COLO668 (cell line): ENCODE results near the gene LMTK2.

Experiments used
- DNase-seq: peaks from one replicate; lab custom pipeline; 2025; ENCODE audit not compliant: unreplicated experiment; lab: John Stamatoyannopoulos, UW

Gene LMTK2

GRCh38 chr7:98202367-98203195 is 95.9 kb downstream of the LMTK2 start:
- DNase-seq, result no peak

DNA sequence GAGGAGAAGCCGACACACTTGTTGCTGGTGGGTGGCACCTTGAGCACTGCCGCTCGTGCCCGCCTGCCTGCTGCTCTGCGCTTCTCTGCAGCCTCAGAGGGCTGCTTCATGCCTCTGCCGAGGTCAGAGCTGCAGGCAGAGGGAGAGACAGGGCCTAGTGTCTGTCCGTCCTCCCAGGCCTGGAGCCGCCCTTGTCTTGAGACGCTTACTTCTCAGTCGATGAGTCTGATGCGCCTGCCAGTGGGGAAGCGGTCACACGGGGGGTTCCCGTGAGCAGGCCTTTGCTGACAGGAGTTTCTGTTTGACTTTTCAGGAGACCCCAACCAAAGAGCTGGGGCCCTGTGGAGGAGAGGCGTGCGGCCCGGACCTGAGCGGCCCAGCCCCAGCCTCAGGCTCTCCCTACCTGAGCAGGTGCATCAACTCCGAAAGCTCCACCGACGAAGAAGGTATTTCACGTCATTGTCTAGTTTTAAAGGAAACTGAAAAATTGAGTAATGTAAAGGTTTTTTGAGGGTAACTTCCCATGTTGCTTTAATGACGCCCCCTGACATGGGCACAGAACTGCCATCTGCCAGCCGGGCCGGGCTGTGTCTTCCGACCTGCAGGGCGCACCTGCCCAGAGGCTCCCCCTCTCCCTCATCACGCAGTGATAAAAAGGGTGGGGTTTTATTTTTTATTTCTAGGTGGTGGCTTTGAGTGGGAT is 96.8 kb downstream of the LMTK2 start:
- DNase-seq, result no peak

- no peak for DNase-seq
Observed at GRCh38 chr7:98203964-98204605, 97.4 kb downstream of the LMTK2 start.

GRCh38 chr7:98204670-98205069 is 98.0 kb downstream of the LMTK2 start:
- DNase-seq, result no peak

GRCh38 chr7:98205162-98205845 is 98.6 kb downstream of the LMTK2 start:
- DNase-seq, result no peak

GRCh38 chr7:98206451-98207330 is 100.0 kb downstream of the LMTK2 start:
- DNase-seq, result no peak

DNA sequence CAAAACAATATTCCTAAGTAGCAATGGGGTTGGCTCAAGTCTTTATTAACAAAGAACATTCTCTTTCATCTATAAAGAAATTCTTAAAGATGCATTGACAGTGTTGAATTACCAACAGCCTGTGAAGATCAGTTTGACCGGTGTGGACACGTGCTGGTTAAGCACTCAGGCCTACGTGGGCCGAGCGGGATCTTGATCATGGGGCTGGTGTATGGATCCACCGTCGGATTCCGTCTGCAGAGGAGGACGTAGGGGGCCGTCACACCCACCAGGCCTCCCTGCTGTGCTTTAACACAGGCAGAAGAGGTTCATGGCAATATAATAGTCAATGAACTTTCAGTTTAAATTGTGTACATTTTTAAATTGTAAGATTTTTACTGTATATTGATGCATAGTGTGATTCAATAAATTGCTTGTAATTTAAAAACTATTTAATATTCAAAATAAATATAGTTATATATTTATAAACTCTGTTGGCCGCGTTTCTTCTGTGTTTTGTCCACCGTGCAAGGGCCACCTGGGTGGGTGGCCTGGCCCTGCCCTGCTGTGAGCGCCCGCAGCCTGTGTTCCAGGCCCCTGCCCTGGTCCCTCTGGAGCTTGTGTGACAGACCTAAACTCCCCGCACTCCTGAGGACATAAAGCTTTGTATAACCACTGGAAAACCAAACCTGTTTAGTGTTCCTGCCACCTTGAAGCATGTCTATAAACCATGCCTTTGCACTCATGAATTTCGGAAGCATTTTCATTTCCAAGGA is 102.7 kb downstream of the LMTK2 start:
- DNase-seq, result no peak

DNA sequence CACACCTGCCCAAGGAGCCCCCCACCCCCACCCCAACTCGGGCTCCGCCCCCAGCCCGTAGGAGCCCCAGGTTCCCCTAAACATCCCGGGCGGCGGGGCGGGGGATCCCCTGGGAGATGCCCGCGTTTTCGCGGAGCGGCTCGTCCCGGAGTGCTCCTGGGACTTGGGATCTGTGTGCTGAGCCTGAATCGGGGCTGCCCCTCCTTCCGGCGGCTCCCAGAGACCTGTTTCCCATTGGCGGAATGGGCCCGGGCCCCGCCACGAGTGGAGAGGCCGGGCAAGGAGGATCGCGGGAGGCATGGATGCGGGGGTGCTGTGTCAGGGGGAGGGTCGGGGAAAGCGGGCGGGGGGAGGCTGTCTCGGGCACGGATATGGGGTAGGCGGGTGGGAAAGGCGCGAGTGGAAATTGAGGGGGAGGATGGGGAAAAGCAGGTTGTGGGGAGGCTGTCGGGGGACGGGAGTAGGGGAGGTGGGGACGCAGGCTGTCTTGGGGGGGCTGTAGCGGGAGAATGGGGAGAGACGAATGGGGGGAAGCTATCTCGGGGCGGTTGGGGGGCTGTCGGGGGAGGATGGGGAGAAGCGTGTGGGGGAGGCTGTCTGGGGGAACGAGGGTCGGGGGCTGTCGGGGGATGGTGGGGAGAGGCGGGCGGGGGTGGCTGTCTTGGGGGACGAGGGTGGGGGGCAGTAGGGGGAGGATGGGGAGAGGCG is 104.0 kb downstream of the LMTK2 start:
- peak; percentile 32 for DNase-seq

- peak; percentile 85 for DNase-seq
Observed at GRCh38 chr7:98211221-98211675, 104.6 kb downstream of the LMTK2 start, which contains the start of gene BHLHA15. BHLHA15 (plus strand) TSS chr7:98211439; CDS start chr7:98212310, 871 bp downstream.

DNA sequence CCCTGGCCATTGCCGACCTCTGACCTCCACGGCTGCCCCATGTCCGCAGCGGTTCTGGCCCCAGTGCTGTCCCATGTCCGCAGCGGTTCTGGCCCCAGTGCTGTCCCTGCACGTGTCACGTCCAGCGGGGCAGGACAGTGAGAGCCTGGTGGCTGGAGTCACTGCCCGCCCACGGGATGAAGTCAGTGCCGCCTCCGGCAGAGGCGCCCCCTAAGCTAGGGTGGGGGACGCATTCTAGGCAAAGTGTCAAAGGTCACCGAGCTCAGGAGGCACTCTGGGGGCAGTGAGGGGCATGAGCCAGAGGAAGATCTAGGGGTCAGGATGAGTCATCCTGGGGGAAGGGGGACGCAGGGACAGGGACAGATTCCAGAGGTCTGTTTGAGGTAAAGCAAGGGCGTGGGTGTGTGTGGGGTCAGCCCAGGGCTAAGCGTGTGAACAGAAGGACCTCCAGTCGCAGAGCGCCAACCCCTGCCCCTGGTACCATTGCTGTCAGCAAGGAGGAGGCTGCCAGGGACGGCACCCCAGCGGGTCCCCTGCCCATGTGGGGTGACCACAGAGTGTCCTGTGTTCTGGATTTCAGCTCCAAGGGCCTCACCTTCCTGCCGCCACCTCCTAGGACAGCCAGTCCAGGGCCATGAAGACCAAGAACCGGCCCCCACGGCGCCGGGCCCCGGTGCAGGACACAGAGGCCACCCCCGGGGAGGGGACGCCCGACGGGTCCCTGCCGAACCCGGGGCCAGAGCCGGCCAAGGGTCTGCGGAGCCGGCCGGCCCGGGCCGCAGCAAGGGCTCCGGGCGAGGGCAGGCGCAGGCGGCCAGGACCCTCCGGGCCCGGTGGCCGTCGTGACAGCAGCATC is 105.2 kb downstream of the LMTK2 start:
- DNase-seq, result no peak

GRCh38 chr7:98212532-98213041 is 105.9 kb downstream of the LMTK2 start:
- no peak for DNase-seq

GRCh38 chr7:98213296-98213887 is 106.7 kb downstream of the LMTK2 start:
- no peak for DNase-seq

DNA sequence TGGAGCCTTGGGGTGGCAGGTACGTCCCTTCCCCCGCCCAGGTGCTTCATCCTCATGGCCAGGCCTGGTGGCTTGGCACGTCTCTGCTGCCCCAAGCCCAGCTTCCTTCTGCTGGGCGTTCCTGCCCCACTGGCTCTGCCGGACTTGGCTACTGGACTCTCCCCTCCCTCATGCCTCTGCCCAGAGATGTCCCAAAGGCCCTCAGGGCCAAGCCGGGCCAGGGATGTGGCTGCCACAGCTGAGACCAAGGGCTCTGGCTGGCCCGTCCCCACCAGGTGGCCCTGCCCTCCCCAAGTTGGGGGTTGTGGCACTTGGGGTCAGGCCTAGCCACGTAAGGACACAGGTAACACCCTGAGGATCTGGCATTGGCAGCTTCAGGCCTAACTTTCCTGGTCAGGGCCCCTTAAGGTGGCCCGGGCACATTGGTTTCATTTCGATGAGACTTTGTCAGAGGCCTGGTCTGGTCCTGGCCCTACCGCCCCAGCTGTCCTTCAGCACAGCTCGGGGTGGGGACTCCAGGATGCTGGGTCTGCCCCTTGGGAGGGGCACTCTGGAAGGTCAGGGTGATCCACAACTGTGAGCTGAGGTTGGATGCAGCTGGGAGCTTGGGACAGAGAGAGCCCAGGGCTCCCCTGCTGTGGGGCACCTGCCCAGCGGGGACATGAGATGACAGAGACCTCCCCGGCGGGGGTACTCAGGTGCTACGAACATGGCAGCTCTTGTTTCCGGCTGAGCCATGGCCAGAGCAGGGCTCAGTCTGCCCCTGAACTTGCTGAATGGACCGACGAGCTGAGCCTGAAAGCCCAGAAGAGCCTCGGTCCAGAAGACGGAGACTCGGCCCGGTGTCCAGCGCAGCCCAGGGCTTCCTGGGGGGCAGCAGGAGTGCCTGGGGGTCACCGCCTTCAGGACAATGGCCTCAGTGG is 107.5 kb downstream of the LMTK2 start:
- no peak for DNase-seq

- DNase-seq, result peak; percentile 15
Observed at GRCh38 chr7:98214811-98215321, 108.2 kb downstream of the LMTK2 start.

DNA sequence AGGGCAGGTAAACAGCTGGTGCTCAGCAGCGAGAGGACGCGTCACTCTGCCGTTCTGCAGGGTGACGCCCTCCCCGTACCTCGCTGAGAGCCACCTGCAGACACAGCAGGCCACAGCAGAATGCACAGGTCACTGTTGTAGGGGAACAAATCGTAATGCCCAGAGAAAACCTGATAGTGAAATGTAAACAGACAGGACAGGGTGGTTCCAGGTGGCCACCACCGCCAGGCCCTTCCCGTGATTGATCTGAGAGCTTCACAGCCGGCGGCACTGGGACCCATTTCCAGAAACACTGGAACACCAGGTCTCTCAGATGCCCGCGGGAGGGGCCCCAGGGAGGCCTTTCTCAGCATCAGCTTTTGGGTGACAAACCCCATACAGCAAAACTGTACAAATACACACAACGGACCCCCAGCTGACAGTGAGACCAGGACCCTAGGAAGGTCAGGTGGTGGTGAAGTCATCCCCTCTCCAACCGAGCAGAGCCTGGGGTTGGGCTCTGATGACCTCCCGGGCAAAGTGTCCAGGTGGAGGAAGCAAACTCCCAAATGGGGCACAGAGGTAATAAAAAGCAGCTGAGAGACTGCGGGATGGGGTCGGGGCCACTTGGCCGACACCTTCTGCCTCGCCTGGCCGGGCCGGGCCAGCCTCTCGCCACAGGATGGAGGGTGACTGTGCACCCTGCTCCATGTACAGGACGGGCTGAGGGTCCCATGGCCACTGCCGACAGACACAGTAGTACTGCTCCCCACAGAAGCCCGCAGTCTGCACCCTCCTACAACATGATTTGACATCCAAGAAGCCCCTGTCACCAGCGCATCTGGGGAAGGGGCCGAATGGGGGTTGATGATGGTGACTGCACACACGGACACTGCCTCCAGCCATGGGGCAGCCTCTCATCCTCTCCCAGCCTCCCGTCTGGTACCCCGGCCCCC is 109.2 kb downstream of the LMTK2 start:
- peak; percentile 86 for DNase-seq
